Activated T-helper 1 cell treated with anti-CD3 and anti-CD28 coated beads, Interleukin-12 subunit alpha, Interleukin-12 subunit beta, Interleukin-2, Interleukin-4 antibody, amounts not matched to agents 30 ng/mL and 10 ng/mL and 1 ng/mL, durations not matched to agents 14 hours and 24 hours and 36 hours (primary cell): ENCODE data around the gene NRP1. TPM values are rescaled to one million over a fixed set of nuclear protein-coding genes. Genes with fewer than 3 reads are reported as not detected.

Experiments used
- DNase-seq: peaks from one replicate; pipeline ENCODE4 v3.0.0; 2021; ENCODE audit warnings: low spot score
- H3K27ac Mint-ChIP-seq: one replicate; pipeline ENCODE4 v1.8.0; 2021; ENCODE audit warnings: mild to moderate bottlenecking, mixed read lengths
- H3K27me3 Mint-ChIP-seq: one replicate; pipeline ENCODE4 v1.8.0; 2022; ENCODE audit warnings: mild to moderate bottlenecking, moderate library complexity, mixed read lengths; ENCODE audit not compliant: insufficient read depth
- H3K36me3 Mint-ChIP-seq: one replicate; pipeline ENCODE4 v1.8.0; 2021; ENCODE audit warnings: low read depth, mixed read lengths
- H3K4me1 Mint-ChIP-seq: one replicate; pipeline ENCODE4 v1.8.0; 2021; ENCODE audit warnings: low read depth, mixed read lengths
- H3K4me3 Mint-ChIP-seq: one replicate; pipeline ENCODE4 v1.8.0; 2021; ENCODE audit warnings: mild to moderate bottlenecking, moderate library complexity, mixed read lengths
- H3K9me3 Mint-ChIP-seq: one replicate; pipeline ENCODE4 v1.8.0; 2021; ENCODE audit warnings: mixed read lengths
- intact Hi-C: fragments of 100-400 bp; cut with micrococcal nuclease; formaldehyde crosslinking; loops from one replicate; pipeline ENCODE4 v1.15.1; 2024
- total RNA-seq: library from RNA; stranded (reverse); gene quantifications from 2 replicates; pipeline ENCODE4 v1.2.3, GENCODE V29; 2022

NRP1 gene
- total RNA-seq, 1 donor from 2014 or later: 1.2 TPM

DNA sequence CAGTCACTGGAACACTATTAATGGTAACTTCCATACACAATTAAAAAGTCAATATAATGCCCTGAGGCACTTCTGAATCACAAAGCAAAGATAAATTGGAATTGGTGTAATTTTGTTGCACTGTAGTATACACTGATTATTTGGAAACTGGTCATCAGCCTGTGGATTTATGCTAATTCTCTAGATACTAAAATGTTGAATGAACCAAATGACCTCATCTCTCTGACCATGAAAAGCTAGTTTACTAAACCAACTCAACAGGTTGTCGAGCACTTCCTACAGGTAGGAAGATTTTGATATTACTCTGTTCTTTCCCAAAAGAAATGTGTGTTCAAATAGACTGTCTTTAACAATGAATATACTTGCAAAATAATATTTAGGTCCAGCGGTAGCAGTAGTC lies 5.3 kb downstream of the NRP1 start:
- H3K4me3 Mint-ChIP-seq: no peak overlapping the region
- no peaks in the 10 kb centered on the region for H3K9me3 Mint-ChIP-seq
- peaks cover 22% of the 10 kb centered on the region for H3K4me1 Mint-ChIP-seq
- H3K27me3 Mint-ChIP-seq: peaks cover 52% of the 10 kb centered on the region
- no peaks in the 10 kb centered on the region for H3K36me3 Mint-ChIP-seq
- DNase-seq: no peak
- intact Hi-C loops: no loop called here
- no peak overlapping the region for H3K27ac Mint-ChIP-seq

DNA sequence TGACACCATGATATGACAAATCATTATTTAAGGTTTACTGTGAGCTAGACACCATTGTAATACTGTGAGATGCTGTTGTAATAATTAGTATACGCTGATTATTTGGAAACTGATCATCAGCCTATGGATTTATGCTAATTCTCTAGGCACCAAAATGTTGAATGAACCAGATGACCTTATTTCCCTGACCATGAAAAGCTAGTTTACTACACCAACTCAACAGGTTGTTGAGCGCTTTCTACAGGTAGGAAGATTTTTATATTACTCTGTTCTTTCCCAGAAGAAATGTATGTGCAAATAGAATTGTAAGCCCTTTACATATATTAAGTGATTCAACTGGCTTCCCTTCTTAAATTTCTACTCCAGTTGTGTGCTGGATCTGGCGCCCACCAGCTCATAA lies 6.2 kb downstream of the NRP1 start:
- intact Hi-C loops: no loop called here
- Mint-ChIP-seq H3K27me3 (peaks cover 45% of the 10 kb centered on the region), H3K9me3 (no peaks in the 10 kb centered on the region), H3K4me1 (peaks cover 14% of the 10 kb centered on the region), H3K27ac (no peak overlapping the region), H3K4me3 (no peak overlapping the region), H3K36me3 (no peaks in the 10 kb centered on the region)
- no peak for DNase-seq

DNA sequence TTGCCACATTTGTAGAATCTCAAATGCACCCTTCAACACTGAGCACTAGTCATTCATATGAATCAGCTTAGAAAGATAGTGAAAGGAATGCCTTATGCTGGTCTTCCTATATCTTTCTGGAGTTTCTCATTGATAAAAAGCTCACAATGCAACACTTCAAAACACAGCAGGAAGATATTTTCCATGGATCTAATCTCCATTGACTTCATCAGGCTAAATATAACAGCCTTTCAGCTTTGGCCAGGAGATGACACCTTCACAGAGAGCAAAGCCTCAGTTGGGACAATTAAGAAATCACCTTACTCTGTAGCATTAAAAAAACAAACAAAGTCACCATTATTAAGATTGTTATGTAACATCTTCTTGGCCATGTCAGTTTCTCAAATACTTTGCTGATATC lies 6.7 kb downstream of the NRP1 start:
- no peaks in the 10 kb centered on the region for H3K36me3 Mint-ChIP-seq
- no peak overlapping the region for H3K4me3 Mint-ChIP-seq
- DNase-seq: no peak
- peaks cover 14% of the 10 kb centered on the region for H3K4me1 Mint-ChIP-seq
- H3K27me3 Mint-ChIP-seq: peaks cover 40% of the 10 kb centered on the region
- no peak overlapping the region for H3K27ac Mint-ChIP-seq
- no peaks in the 10 kb centered on the region for H3K9me3 Mint-ChIP-seq
- intact Hi-C loops: no loop called here

DNA sequence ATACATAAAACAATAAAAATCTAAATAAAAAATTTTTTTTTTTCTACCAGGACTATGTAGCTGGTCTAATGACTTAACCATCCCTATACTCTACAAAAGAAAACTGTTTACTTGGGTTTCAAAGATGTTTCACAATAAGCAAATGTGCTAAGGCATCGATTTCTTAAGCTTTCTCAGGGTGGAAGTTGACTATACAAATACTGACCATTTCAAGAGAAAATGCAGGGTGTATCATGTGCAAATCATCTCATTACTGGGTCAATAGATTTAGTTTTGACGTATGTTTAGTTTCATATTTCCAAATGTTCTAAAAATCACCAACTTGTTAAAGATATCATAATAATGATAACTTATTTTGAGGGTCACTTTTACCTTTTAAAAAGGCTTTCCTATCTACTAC lies 7.5 kb downstream of the NRP1 start:
- Mint-ChIP-seq H3K27me3 (peaks cover 32% of the 10 kb centered on the region), H3K4me3 (no peak overlapping the region), H3K36me3 (no peaks in the 10 kb centered on the region), H3K9me3 (no peaks in the 10 kb centered on the region), H3K4me1 (peaks cover 14% of the 10 kb centered on the region), H3K27ac (no peak overlapping the region)
- intact Hi-C loops: no loop called here
- DNase-seq: no peak

DNA sequence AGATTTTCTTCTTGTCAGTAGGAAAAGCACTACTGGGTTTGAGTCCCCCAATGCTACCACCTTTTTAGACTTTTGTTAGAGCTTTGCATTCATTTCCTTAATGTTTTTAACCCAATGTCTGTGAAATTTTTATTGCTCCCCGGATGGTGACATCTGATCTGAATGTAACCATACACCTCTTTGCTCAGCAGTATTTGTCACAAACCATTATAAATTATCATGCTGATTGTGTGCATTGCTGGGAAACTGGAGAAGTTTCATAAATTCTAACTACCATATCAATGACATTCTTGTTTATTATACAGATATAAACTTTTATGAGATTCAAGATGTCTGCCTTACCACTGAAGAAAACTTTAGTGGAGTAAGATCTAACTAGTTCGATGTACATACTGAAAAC lies 8.5 kb downstream of the NRP1 start:
- intact Hi-C loops: no loop called here
- no peak for DNase-seq
- H3K27ac Mint-ChIP-seq: no peak overlapping the region
- H3K4me3 Mint-ChIP-seq: no peak overlapping the region
- H3K27me3 Mint-ChIP-seq: peaks cover 22% of the 10 kb centered on the region
- H3K9me3 Mint-ChIP-seq: no peaks in the 10 kb centered on the region
- H3K4me1 Mint-ChIP-seq: peaks cover 9% of the 10 kb centered on the region
- H3K36me3 Mint-ChIP-seq: no peaks in the 10 kb centered on the region

DNA sequence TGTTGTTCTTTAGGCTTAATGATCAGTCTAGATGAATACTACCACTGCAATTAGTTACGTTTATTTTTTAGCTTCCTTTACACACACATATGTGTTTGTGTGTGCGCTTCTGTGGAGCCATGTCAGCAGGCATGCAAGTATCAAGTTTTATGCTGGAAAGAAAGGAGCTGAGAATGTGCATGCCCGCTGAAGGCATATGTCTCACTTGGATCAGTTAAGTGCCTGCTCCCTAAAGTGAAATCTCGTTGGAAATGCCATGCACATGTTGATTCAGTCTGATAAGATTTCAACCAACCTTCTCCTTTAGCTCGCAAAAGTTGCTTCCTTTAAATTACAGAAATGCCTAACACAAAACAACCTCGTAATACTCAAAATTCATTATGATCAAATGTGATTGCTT lies 10.7 kb downstream of the NRP1 start:
- DNase-seq: no peak
- peaks cover 6% of the 10 kb centered on the region for H3K27me3 Mint-ChIP-seq
- no peak overlapping the region for H3K27ac Mint-ChIP-seq
- H3K4me3 Mint-ChIP-seq: no peak overlapping the region
- H3K4me1 Mint-ChIP-seq: no peaks in the 10 kb centered on the region
- intact Hi-C loops: no loop called here
- no peaks in the 10 kb centered on the region for H3K36me3 Mint-ChIP-seq
- peaks cover 4% of the 10 kb centered on the region for H3K9me3 Mint-ChIP-seq

DNA sequence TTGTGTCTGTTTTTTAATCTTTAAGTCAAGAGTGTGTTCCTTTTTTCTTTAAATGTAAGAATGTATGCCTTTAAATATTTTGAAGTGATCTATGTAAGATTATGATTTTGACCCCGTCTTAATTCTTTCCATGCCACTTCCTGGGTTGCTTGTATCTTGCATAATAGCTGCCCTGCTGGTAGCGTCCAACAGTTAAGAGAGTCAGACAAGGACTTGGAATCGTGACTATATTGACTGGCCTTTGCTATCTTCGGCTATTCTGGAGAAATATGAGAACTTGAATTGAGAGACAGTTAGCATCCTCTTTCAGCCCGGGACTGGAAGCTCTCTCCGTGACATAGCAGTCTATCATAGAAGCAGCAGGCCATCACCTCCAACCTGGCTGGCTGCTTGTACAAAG lies 13.0 kb downstream of the NRP1 start:
- Mint-ChIP-seq H3K4me1 (no peaks in the 10 kb centered on the region), H3K36me3 (no peaks in the 10 kb centered on the region), H3K9me3 (peaks cover 4% of the 10 kb centered on the region), H3K27ac (no peak overlapping the region), H3K4me3 (no peak overlapping the region), H3K27me3 (peaks cover 3% of the 10 kb centered on the region)
- intact Hi-C loops: no loop called here
- DNase-seq: no peak

DNA sequence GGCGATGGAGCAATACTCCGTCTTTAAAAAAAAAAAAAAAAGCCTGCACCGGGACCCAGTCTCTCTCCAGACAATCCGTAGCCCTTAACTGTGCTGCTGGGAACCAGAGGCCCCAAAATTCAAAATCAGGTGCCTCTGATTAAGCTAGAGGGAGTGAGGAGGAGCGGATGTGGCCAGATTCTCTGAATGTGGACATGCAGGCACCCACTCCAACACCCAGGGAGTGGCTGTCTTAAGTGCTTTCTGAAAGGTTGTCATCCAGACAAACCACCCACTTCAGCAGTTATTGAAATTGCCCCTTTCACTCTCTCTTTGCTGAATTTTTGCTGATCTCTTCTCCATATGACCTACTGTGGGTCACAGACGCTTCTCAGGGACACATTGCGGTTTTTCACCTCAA lies 14.2 kb downstream of the NRP1 start:
- no peak overlapping the region for H3K4me3 Mint-ChIP-seq
- H3K4me1 Mint-ChIP-seq: no peaks in the 10 kb centered on the region
- H3K27ac Mint-ChIP-seq: no peak overlapping the region
- peaks cover 3% of the 10 kb centered on the region for H3K27me3 Mint-ChIP-seq
- no peak for DNase-seq
- peaks cover 4% of the 10 kb centered on the region for H3K9me3 Mint-ChIP-seq
- H3K36me3 Mint-ChIP-seq: no peaks in the 10 kb centered on the region
- intact Hi-C loops: no loop called here

DNA sequence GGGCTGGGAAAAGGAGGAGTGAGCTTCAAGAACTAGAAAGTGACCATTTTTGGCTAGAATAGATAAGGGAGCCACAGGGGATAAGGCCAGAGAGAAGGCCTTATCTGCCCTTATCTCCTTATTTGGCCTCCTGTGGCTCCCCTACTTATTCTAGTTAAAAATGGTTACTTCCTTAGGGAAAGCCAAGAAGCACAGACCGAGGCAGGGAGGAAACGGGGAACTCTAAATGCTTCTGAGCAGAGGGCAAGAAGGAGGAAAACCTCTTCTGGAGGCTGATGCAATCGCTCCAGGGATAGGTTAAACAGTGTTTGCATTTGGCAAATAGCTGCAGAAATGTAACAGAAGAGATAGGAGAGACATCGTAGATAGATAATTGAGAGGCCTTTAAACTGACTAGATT lies 18.6 kb downstream of the NRP1 start:
- H3K4me3 Mint-ChIP-seq: no peak overlapping the region
- intact Hi-C loops: no loop called here
- peaks cover 4% of the 10 kb centered on the region for H3K9me3 Mint-ChIP-seq
- no peaks in the 10 kb centered on the region for H3K4me1 Mint-ChIP-seq
- no peak overlapping the region for H3K27ac Mint-ChIP-seq
- DNase-seq: no peak
- peaks cover 4% of the 10 kb centered on the region for H3K27me3 Mint-ChIP-seq
- no peaks in the 10 kb centered on the region for H3K36me3 Mint-ChIP-seq

DNA sequence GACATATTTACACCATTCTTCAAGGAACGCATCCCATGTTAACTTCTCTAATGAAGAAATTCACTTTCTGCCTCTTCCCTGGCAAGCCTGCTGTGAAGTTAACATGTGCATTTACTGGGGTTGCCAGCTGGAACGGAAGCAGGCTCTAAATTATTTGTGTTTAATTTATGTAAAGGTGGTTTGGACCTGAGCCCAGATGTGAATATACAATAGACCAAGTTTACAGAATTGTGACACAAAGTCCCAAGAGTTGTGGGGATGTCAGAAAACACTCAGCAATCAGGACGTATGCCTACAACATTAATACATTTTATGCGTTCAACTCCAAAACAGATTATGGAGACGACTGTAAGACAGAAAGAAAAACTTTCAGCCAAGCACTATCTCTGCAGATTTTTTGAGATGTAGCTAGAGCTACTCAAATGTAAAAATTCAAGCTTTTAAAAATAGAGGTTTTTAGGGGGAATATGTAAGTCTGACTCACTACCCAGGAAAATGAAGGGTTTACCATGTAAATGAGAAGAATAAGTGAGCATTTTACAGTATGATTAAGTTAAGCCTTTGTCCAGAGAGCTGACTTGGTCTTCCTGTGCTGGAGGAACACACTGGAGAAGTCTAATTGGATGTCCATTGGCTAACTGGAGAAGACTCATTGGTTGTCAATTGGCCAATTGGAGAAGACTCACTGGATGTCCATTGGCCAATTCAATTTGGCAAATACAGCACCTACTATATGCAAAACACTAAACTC lies 19.5 kb downstream of the NRP1 start:
- Mint-ChIP-seq H3K36me3 (no peaks in the 10 kb centered on the region), H3K4me3 (no peak overlapping the region), H3K9me3 (no peaks in the 10 kb centered on the region), H3K27me3 (peaks cover 7% of the 10 kb centered on the region), H3K4me1 (no peaks in the 10 kb centered on the region), H3K27ac (no peak overlapping the region)
- intact Hi-C loops: no loop called here
- DNase-seq: no peak

DNA sequence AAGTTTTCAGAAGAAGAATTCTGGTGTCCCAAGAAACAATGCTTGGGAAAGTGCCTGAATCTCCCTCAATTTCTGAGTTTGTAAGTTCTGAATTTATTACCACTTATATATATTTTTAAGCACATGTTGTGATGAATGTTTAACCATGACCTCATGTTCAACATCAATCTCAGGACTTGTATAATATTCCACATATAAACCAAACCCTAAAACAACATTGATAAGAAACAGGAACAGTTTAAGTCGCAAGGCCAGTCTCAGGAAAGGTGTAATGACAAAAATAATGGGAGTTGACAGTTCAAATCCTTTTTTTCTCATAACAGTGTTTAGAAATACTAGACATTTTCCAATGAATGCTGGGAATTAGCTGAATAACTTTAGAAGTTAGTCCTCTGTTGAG lies 22.8 kb downstream of the NRP1 start:
- peaks cover 6% of the 10 kb centered on the region for H3K4me1 Mint-ChIP-seq
- peaks cover 7% of the 10 kb centered on the region for H3K27me3 Mint-ChIP-seq
- H3K9me3 Mint-ChIP-seq: peaks cover 3% of the 10 kb centered on the region
- H3K27ac Mint-ChIP-seq: no peak overlapping the region
- no peaks in the 10 kb centered on the region for H3K36me3 Mint-ChIP-seq
- no peak overlapping the region for H3K4me3 Mint-ChIP-seq
- intact Hi-C loops: no loop called here
- DNase-seq: no peak

DNA sequence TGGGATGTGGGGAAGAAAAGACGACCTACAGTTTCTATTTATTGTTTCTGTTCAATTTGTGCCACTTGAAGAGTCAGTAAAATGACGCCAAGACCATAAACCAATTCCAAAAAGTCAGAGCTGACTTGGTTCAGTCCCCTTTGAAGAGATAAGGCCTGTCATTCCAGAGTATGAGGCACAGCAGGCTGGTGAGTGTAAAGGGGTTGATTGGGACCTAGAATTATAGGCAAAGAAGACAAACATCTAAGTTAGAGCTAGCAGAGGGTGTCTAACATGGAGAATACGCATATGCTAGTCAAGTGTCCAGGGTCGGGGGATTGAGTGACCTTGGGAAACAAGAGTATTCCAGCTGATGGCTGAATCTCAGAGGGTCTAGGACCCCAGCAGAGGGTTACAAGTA lies 23.6 kb downstream of the NRP1 start:
- H3K4me1 Mint-ChIP-seq: peaks cover 6% of the 10 kb centered on the region
- no peak overlapping the region for H3K27ac Mint-ChIP-seq
- H3K4me3 Mint-ChIP-seq: no peak overlapping the region
- intact Hi-C loops: no loop called here
- H3K36me3 Mint-ChIP-seq: no peaks in the 10 kb centered on the region
- no peak for DNase-seq
- H3K9me3 Mint-ChIP-seq: peaks cover 3% of the 10 kb centered on the region
- H3K27me3 Mint-ChIP-seq: peaks cover 7% of the 10 kb centered on the region

DNA sequence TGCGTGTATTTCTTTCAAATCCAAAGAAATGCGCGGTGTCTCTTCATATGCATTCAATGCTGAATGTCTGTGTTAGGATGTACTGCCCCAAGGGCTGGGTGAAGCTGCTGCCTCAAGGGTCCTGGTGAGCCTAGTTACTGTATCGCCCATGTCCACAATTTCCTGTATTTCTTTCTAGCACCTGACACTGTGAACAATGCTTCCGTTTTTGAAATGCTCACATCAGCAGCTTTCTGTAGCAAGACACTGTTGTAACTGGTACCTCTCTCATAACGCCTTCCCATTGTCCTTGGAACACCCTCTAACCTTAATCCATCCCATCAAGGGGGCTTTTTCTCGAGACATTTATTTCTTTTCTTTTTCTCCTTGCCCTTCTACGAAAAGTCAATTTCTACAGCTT lies 25.1 kb downstream of the NRP1 start:
- Mint-ChIP-seq H3K4me1 (peaks cover 6% of the 10 kb centered on the region), H3K9me3 (peaks cover 3% of the 10 kb centered on the region), H3K27ac (no peak overlapping the region), H3K27me3 (peaks cover 7% of the 10 kb centered on the region), H3K4me3 (no peak overlapping the region), H3K36me3 (no peaks in the 10 kb centered on the region)
- intact Hi-C loops: no loop called here
- DNase-seq: no peak

DNA sequence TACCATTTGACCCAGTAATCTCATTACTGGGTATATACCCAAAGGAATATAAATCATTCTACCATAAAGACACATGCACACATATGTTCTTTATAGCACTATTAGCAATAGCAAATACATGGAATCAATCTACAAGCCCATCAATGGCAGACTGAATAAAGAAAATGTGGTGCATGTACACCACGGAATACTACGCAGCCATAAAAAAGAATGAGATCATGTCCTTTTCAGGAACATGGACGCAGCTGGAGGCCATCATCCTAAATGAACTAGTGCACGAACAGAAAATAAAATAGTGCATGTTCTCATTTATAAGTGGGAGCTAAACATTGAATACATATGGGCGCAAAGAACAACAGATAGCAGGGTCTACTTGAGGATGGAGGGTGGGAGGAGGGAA lies 26.6 kb downstream of the NRP1 start:
- H3K9me3 Mint-ChIP-seq: peaks cover 3% of the 10 kb centered on the region
- H3K27me3 Mint-ChIP-seq: peaks cover 5% of the 10 kb centered on the region
- no peak for DNase-seq
- intact Hi-C loops: no loop called here
- H3K4me3 Mint-ChIP-seq: no peak overlapping the region
- H3K27ac Mint-ChIP-seq: no peak overlapping the region
- no peaks in the 10 kb centered on the region for H3K36me3 Mint-ChIP-seq
- peaks cover 6% of the 10 kb centered on the region for H3K4me1 Mint-ChIP-seq
